Muscle of back (tissue), 13 donors: ENCODE measurements around the gene OR4F16. TPM values are rescaled to one million over a fixed set of nuclear protein-coding genes. Genes with fewer than 3 reads are reported as not detected.
"Not testable (repeated sequence)": the region's sequence is repeated elsewhere in the genome, so short reads cannot be mapped to it uniquely, and the experiment has no call there.

ENCODE experiments used
- DNase-seq, 3 donors: peaks; one replicate each; pipeline versions ENCODE4 v3.0.0 to v3.0.0-alpha.2; 2013
- long read RNA-seq, 9 donors: transcript quantifications; one replicate each; lab custom pipeline, GENCODE V29; 2026
- polyA plus RNA-seq, 10 donors: library from polyadenylated mRNA; unstranded; fragments of 120-200 nt; gene quantifications; one replicate each; pipeline ENCODE4 v1.2.1, GENCODE V29; 2013; ENCODE audit not compliant: insufficient read length in 10 of 10

Gene OR4F16, protein sequence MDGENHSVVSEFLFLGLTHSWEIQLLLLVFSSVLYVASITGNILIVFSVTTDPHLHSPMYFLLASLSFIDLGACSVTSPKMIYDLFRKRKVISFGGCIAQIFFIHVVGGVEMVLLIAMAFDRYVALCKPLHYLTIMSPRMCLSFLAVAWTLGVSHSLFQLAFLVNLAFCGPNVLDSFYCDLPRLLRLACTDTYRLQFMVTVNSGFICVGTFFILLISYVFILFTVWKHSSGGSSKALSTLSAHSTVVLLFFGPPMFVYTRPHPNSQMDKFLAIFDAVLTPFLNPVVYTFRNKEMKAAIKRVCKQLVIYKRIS
- polyA plus RNA-seq = not detected
- long read RNA-seq, donor 1 = 0 reads
- long read RNA-seq, donor 2 = 0 reads
- long read RNA-seq, donor 3 = 0 reads
- long read RNA-seq, donor 4 = 0 reads
- long read RNA-seq, donor 5 = 0 reads
- long read RNA-seq, donor 6 = 0 reads
- long read RNA-seq, donor 7 = 0 reads
- long read RNA-seq, donor 8 = 0 reads
- long read RNA-seq, donor 9 = 0 reads

- DNase-seq = not testable (repeated sequence)
These were observed at the start of gene OR4F16 for GRCh38 chr1:686554-686953. Gene OR4F16, minus strand, starts transcription at chr1:686654. Its CDS starts 0 bp downstream, at chr1:686654.

DNA sequence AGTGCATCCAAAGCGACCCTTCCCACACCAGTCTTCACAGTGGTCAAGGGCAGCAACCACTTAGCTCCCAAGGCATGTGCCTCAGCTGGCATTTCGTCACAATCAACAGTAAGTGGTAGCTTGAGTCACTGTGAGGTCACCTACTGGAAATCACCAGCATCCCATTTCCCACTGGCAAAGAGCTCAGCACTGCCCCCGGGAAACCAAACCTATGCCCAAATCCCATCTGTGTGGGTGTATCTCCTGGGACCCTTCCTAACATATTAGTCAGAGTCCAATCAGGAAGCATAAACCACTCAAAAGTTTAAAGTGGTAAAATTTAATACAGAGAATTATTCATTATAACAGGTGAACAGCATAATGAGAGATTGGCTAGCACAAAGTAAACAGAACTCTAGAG, 47.2 kb upstream of the OR4F16 start:
- not testable (repeated sequence) for DNase-seq

GRCh38 chr1:727040-727439, 40.6 kb upstream of the OR4F16 start:
- DNase-seq = not testable (repeated sequence)

Other genes with a start within 250 kb of the OR4F16 start
- gene OR4F29, start 235.0 kb downstream of the OR4F16 start, polyA plus RNA-seq = not detected
- gene SAMD11, start 237.3 kb upstream of the OR4F16 start, polyA plus RNA-seq = 10 to 100 TPM in 1 of 10 donors, 1 to 10 TPM in 9; 1.7 to 11.4 (median 4.4) TPM